Measurements from ENCODE around the gene EIF2AK3.

DNA sequence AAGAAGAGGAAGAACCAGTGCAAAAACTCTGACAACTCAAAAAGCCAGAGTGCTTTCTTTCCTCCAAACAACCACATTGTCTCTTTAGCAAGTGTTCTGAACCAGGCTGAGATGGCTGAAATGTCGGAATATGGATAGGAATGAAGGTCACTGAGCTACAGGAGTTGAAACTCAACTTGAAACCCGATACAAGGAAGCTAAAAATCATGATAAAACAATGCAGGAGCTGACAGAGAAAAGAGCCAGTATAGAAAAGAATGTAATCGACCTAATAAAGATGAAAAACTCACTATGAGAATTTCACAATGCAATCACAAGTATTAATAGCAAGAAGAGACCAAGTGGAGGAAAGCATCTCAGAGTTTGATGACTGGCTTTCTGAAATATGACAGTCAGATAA is 15.0 kb upstream of the EIF2AK3 start:
- TF ChIP-seq POLR2AphosphoS5 (IDR thresholded peaks at IDR 0.05; ENCODE audit: low read depth, low read length) (no peak), SPI1 (IDR thresholded peaks at IDR 0.05; ENCODE audit: low read depth, low read length) (no peak), POLR2A (IDR thresholded peaks at IDR 0.05; ENCODE audit: low read depth, low read length) (no peak), TAF1 (IDR thresholded peaks at IDR 0.05; ENCODE audit: low read depth, low read length) (no peak), PAX5 (IDR thresholded peaks at IDR 0.05; ENCODE audit: insufficient read depth, low read length, severe bottlenecking) (no peak)
